Ovary (tissue), 9 donors: ENCODE results near the gene CRABP2. TPM values are rescaled to one million over a fixed set of nuclear protein-coding genes. Genes with fewer than 3 reads are reported as not detected.

ENCODE experiments used
- DNase-seq, 5 donors: peaks; one replicate each; pipeline ENCODE4 v3.0.0-alpha.2; 2019 to 2020
- H3K27ac ChIP-seq, 2 donors: fragments of 200-600 bp; one replicate each; pipeline versions ENCODE4 v1.5.1 to v1.8.0; 2019 to 2022
- H3K27me3 ChIP-seq: fragments of 200-600 bp; one replicate; pipeline ENCODE4 v1.8.0; 2022
- H3K36me3 ChIP-seq: fragments of 200-600 bp; sonication (generic); one replicate; pipeline ENCODE4 v1.5.1; 2019
- H3K4me1 ChIP-seq: one replicate; pipeline ENCODE4 v1.8.1; 2013; ENCODE audit warnings: mild to moderate bottlenecking, moderate library complexity; ENCODE audit not compliant: insufficient read depth
- H3K4me3 ChIP-seq: fragments of 200-600 bp; sonication (generic); one replicate; pipeline ENCODE4 v1.5.1; 2017
- H3K9me3 ChIP-seq, 2 donors: fragments of 200-600 bp in 1 of 2; sonication (generic) in 1 of 2; one replicate each; pipeline versions ENCODE4 v1.5.1 to v1.8.1; 2013 to 2019; ENCODE audit warnings: mild to moderate bottlenecking in 1 of 2, moderate library complexity in 1 of 2
- EP300 ChIP-seq: sonication (generic); formaldehyde crosslinking; IDR thresholded peaks from one replicate; pipeline ENCODE4 v1.6.1; 2017; ENCODE audit warnings: antibody characterized with exemption
- POLR2A ChIP-seq: fragments of 450-650 bp; IDR thresholded peaks from one replicate; pipeline ENCODE4 v1.6.1; 2017; ENCODE audit warnings: antibody characterized with exemption, mild to moderate bottlenecking, moderate library complexity
- whole genome bisulfite sequencing, 3 donors: extraction: QIAGEN DNeasy Blood & Tissue Kit in 1 of 3; methylation state at CpG; one replicate each; pipeline versions ENCODE4 v1.1.5 to v1.1.7; 2013 to 2017; 5-methylcytosine and 5-hydroxymethylcytosine counted together
- intact Hi-C, 4 donors: fragments of 100-400 bp; cut with DNase I; formaldehyde crosslinking; loops; one replicate each; pipeline versions ENCODE4 v1.11.0 to v1.15.1; 2022 to 2023
- polyA plus RNA-seq, 2 donors: library from polyadenylated mRNA; stranded (reverse); fragments of 200-250 nt in 1 of 2; fragments of 350-450 nt in 1 of 2; fragmentation: Illumina TruSeq in 1 of 2; extraction: RNeasy Lipid Tissue Mini Kit (QIAGEN cat#74804) in 1 of 2; gene quantifications; one replicate each; pipeline ENCODE4 v1.2.3, GENCODE V29; 2013 to 2014
- total RNA-seq, 7 donors: library from RNA; depleted of rRNA in 2 of 7; stranded (reverse); fragments of >200 nt in 2 of 7; fragmentation: NEBNext Ultra II Directional in 3 of 7; extraction: Animal tissue kit (Norgen Biotek cat#: 25700) in 3 of 7; gene quantifications; one replicate each; pipeline versions ENCODE4 v1.1.0 to v1.2.4, GENCODE V29; 2016 to 2023
- TF ChIP-seq, protein P1 (sequence below), 3 donors: fragments of 450-650 bp in 2 of 3; fragments of 200-600 bp in 1 of 3; IDR thresholded peaks; one replicate each; pipeline versions ENCODE4 v1.5.1 to v1.8.0; 2016 to 2022; ENCODE audit warnings: antibody characterized with exemption in 3 of 3, mild to moderate bottlenecking in 1 of 3
- donor health status: DM: no; HTN: no; CAD: no; lungs with moderate emphysema.
- donor health status: DM: no; HTN: no; CAD: no.
- donor health status: Bipolar disorder and iron deficiency.
- donor health status: DM: yes; HTN: yes; CAD: no.
- donor health status: DM: no; HTN: no; CAD: no.
- donor health status: DM: yes; HTN: yes; CAD: no.

Gene CRABP2
- total and polyA plus RNA-seq, 9 donors = 1.4 to 31.5 (median 5.5) TPM

GRCh38 chr1:156742801-156743200 is 37.4 kb upstream of the CRABP2 start:
- WGBS, 3 donors = 86 to 95% (median 89%) methylated on average over 4 of the region's 4 CpGs
- no peak for DNase-seq

DNA sequence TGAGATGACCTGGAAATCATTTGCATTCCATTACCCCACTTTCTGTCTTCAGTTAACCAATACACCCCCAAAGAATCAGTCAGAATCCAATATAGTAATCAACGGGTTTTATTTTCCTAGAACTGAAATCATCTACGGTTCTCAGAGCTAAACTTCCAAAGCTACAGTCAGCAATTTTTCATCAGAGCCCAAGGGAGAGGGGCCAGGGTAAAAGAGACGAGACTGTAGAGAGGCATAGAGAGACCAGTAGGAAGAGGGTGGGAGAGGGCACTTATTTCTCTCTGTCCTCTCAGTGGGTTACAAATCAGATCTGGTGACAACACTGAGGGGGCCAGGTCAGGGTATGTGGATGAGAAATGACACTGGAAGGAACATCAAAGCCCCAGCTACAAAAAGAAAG is 36.6 kb upstream of the CRABP2 start:
- Histone ChIP-seq H3K9me3 (no peaks in the 10 kb centered on the region), H3K27me3 (no peaks in the 10 kb centered on the region), H3K36me3 (no peaks in the 10 kb centered on the region), H3K4me1 (peaks cover 8% of the 10 kb centered on the region), H3K27ac (no peak overlapping the region), H3K4me3 (no peak overlapping the region)
- WGBS, 3 donors = 70 to 89% (median 76%) methylated on average over 3 of the region's 3 CpGs
- intact Hi-C loops = no loop called here
- DNase-seq = no peak
- no peak for TF ChIP-seq POLR2A
- TF ChIP-seq, protein P1, sequence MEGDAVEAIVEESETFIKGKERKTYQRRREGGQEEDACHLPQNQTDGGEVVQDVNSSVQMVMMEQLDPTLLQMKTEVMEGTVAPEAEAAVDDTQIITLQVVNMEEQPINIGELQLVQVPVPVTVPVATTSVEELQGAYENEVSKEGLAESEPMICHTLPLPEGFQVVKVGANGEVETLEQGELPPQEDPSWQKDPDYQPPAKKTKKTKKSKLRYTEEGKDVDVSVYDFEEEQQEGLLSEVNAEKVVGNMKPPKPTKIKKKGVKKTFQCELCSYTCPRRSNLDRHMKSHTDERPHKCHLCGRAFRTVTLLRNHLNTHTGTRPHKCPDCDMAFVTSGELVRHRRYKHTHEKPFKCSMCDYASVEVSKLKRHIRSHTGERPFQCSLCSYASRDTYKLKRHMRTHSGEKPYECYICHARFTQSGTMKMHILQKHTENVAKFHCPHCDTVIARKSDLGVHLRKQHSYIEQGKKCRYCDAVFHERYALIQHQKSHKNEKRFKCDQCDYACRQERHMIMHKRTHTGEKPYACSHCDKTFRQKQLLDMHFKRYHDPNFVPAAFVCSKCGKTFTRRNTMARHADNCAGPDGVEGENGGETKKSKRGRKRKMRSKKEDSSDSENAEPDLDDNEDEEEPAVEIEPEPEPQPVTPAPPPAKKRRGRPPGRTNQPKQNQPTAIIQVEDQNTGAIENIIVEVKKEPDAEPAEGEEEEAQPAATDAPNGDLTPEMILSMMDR (IDR thresholded peaks at IDR 0.05) = no peak
- TF ChIP-seq EP300 = no peak

More at GRCh38 chr1:156742801-156743200, 37.4 kb upstream of the CRABP2 start:
- intact Hi-C loops = no loop called here
- H3K4me1 ChIP-seq = peaks cover 12% of the 10 kb centered on the region
- H3K4me3 ChIP-seq = no peak overlapping the region
- H3K27me3 ChIP-seq = no peaks in the 10 kb centered on the region
- no peak for TF ChIP-seq POLR2A
- TF ChIP-seq EP300 = no peak
- TF ChIP-seq, protein P1 (IDR thresholded peaks at IDR 0.05) = no peak
- no peak overlapping the region for H3K27ac ChIP-seq
- H3K9me3 ChIP-seq = no peaks in the 10 kb centered on the region
- H3K36me3 ChIP-seq = no peaks in the 10 kb centered on the region

GRCh38 chr1:156741481-156741983 is 36.1 kb upstream of the CRABP2 start:
- H3K27me3 ChIP-seq = no peaks in the 10 kb centered on the region
- no peaks in the 10 kb centered on the region for H3K9me3 ChIP-seq
- TF ChIP-seq, protein P1 (IDR thresholded peaks at IDR 0.05) = no peak
- no peak for TF ChIP-seq EP300
- no peak for TF ChIP-seq POLR2A
- 42 to 49% (median 47%) methylated on average over 8 of the region's 8 CpGs for WGBS, 3 donors
- no peaks in the 10 kb centered on the region for H3K36me3 ChIP-seq
- intact Hi-C loops = loop anchor here in 2 of 4 donors (1.0 to 2.0 kb wide), 2 partner anchors 13 to 25 kb away; partner anchors contain the start of genes ISG20L2 (in 1 of the 2), METTL25B (in 1 of the 2) and PRCC (in 1 of the 2)
- H3K27ac ChIP-seq = peak overlapping the region; percentile 13 to 83
- peak overlapping the region; percentile 25 for H3K4me3 ChIP-seq
- no peak for DNase-seq
- H3K4me1 ChIP-seq = peaks cover 8% of the 10 kb centered on the region

GRCh38 chr1:156740741-156741480 is 35.5 kb upstream of the CRABP2 start, which contains the start of gene MRPL24:
MRPL24 (minus strand) TSS chr1:156741088; CDS start chr1:156738704, 2,384 bp downstream.
- Histone ChIP-seq H3K4me1 (peaks cover 4% of the 10 kb centered on the region), H3K27ac (peak within 1 kb of the TSS; percentile 13 to 83), H3K4me3 (peak within 1 kb of the TSS; percentile 74), H3K27me3 (no peaks in the 10 kb centered on the region), H3K9me3 (no peaks in the 10 kb centered on the region), H3K36me3 (no peaks in the 10 kb centered on the region)
- TF ChIP-seq EP300 (peak; percentile 39), POLR2A (peak; percentile 35)
- TF ChIP-seq, protein P1 (IDR thresholded peaks at IDR 0.05) = no peak
- peak; percentile 96 to 98 (median 97) for DNase-seq
- 0 to 1% (median 0%) methylated on average over 38 of the region's 38 CpGs for WGBS, 3 donors
- intact Hi-C loops = loop anchor here in 2 of 4 donors (1.0 to 2.0 kb wide), 2 partner anchors 13 to 26 kb away; partner anchors contain the start of genes ISG20L2 (in 1 of the 2), METTL25B (in 1 of the 2) and PRCC (in 1 of the 2)
